ENCODE results near the gene CCDC69.

DNA sequence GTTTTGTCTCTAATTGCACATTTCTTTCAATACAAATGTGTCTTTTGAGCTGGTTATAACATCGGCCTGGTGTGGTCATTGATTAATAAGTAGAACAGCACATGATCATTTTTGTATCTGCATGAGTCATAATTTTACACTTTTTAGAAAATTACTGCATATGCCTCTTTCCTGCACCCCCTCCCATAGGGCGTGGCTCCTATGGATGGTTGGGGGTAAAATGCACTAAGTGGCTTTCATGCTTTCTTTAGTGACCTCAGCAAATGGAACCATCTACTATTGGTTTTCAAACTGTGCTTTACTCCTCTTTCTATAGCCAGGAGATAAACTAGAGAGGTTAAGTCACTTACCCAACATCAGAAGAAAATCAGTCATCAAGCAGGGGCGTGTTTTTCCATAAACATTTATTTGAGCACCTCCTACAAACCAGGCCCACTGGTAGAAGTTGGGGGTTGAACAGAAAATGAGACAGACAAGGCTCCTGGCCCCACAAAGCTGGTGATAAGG is 70.1 kb downstream of the CCDC69 start:
- TF ChIP-seq BHLHE40 (IDR thresholded peaks at IDR 0.05; ENCODE audit: borderline replicate concordance in 1 of 2, low read depth in 2 of 2, low read length in 1 of 2) (peak in 1 of 2 experiments; percentile 31; a peak in 2 of 4 replicates), SRF (IDR thresholded peaks at IDR 0.05; ENCODE audit: low read depth in 2 of 2, low read length in 2 of 2) (no peak), EGR1 (IDR thresholded peaks at IDR 0.05; ENCODE audit: borderline replicate concordance in 1 of 2, low read depth in 2 of 2, low read length in 2 of 2) (no peak)
- TF ChIP-seq, protein P1, sequence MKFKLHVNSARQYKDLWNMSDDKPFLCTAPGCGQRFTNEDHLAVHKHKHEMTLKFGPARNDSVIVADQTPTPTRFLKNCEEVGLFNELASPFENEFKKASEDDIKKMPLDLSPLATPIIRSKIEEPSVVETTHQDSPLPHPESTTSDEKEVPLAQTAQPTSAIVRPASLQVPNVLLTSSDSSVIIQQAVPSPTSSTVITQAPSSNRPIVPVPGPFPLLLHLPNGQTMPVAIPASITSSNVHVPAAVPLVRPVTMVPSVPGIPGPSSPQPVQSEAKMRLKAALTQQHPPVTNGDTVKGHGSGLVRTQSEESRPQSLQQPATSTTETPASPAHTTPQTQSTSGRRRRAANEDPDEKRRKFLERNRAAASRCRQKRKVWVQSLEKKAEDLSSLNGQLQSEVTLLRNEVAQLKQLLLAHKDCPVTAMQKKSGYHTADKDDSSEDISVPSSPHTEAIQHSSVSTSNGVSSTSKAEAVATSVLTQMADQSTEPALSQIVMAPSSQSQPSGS (IDR thresholded peaks at IDR 0.05; ENCODE audit: low read length), result no peak
- TF ChIP-seq, protein P2, sequence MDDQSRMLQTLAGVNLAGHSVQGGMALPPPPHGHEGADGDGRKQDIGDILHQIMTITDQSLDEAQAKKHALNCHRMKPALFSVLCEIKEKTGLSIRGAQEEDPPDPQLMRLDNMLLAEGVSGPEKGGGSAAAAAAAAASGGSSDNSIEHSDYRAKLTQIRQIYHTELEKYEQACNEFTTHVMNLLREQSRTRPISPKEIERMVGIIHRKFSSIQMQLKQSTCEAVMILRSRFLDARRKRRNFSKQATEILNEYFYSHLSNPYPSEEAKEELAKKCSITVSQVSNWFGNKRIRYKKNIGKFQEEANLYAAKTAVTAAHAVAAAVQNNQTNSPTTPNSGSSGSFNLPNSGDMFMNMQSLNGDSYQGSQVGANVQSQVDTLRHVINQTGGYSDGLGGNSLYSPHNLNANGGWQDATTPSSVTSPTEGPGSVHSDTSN (IDR thresholded peaks at IDR 0.05; ENCODE audit: insufficient replicate concordance, low read depth, low read length), result no peak

All from GM12878 (cell line).